HS-5 (cell line): ENCODE results near the gene NOL9.
A peak's percentile ranks its signal among the peaks of the same experiment; 100 is the strongest.
"Not testable (repeated sequence)": the region's sequence is repeated elsewhere in the genome, so short reads cannot be mapped to it uniquely, and the experiment has no call there.

Experiments
- DNase-seq: peaks from one replicate; pipeline ENCODE4 v3.0.0-alpha.2; 2012; ENCODE audit warnings: low read depth

NOL9 gene

DNA sequence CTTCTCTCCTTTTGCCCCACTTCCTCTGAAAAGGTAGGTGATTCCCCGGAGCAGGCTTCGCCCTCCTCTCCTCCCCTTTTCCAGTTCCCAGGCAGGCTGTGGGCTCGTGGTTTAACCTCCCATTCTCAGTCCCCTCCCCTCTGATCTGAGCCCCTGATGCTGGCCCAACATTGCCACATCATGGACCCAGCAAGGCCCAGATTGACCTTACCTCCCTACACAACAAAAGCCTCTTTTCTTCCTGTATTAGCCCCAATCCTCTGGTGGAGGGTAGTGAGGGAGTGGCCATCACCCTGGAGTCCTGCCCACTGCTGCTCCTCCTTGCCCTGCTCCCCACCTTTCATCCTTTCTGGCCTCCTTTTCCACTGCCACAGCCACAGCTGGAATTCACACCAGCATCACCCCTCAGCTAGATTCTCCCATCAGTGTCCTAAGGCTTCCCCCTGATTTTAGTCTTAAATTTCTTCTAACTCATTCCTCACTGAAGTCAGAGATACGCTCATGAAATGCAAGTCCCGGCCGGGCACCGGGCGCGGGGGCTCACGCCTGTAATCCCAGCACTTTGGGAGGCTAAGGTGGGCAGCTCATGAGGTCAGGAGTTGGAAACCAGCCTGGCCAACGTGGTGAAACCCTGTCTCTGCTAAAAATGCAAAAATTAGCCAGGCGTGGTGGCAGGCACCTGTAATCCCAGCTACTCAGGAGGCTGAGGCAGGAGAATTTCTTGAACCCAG, 18.5 kb upstream of the NOL9 start:
- DNase-seq, result no peak

GRCh38 chr1:6570987-6571386, 16.7 kb upstream of the NOL9 start:
- DNase-seq, result no peak

DNA sequence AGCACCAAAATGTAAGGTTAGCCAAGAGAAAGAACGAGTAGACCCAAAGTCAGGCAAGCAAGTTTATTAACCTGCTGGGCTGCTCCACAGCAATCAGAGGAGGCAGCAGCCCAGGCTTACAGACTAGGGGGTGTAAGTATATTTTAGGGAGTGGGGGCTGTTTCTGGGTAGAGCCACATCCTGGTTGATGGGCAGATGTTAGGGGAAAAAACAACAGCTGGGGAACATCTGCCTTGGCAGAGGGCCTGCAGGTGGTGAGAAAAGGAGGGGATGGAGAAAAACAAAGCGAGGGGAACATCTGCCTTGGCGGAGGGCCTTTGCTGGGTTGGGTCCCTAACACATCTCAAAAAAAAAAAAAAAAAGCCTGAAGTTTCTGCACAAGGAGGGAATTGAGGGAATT, 15.8 kb upstream of the NOL9 start:
- no peak for DNase-seq

GRCh38 chr1:6569033-6569432, 14.7 kb upstream of the NOL9 start:
- no peak for DNase-seq

DNA sequence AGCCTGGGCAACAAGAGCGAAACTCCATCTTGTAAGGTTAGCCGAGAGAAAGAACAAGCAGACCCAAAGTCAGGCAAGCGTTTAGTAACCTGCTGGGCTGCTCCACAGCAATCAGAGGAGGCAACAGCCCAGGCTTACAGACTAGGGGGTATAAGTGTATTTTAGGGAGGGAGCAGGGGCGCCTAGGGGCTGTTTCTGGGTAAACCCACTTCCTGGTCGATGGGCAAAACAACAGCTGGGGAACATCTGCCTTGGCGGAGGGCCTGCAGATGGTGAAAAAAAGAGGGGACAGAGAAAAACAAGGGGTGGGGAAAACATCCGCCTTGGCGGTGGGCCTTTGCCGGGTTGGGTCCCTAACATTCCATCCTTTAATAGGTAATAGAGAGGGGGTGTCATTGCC, 6.0 kb upstream of the NOL9 start:
- no peak for DNase-seq

- not testable (repeated sequence) for DNase-seq
Measured at GRCh38 chr1:6559161-6559560, 4.8 kb upstream of the NOL9 start.

DNA sequence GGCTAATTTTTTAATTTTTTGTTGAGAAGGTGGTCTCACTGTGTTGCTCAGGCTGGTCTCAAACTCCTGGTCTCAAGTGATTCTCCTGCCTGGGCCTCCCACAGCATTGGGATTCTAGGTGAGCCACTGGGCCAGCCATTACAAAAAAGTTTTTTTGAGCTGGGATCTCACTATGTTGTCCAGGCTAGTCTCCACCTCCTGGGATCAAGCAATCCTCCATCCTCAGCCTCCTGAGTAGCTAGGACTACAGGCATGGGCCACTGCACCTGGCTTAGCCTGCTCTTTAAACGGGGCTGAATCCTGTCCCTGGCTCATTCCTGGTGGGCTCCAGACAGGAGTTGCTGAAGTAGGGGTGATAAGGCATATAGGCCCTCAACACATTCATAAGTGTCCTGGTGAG, 3.3 kb upstream of the NOL9 start:
- DNase-seq, result no peak

DNA sequence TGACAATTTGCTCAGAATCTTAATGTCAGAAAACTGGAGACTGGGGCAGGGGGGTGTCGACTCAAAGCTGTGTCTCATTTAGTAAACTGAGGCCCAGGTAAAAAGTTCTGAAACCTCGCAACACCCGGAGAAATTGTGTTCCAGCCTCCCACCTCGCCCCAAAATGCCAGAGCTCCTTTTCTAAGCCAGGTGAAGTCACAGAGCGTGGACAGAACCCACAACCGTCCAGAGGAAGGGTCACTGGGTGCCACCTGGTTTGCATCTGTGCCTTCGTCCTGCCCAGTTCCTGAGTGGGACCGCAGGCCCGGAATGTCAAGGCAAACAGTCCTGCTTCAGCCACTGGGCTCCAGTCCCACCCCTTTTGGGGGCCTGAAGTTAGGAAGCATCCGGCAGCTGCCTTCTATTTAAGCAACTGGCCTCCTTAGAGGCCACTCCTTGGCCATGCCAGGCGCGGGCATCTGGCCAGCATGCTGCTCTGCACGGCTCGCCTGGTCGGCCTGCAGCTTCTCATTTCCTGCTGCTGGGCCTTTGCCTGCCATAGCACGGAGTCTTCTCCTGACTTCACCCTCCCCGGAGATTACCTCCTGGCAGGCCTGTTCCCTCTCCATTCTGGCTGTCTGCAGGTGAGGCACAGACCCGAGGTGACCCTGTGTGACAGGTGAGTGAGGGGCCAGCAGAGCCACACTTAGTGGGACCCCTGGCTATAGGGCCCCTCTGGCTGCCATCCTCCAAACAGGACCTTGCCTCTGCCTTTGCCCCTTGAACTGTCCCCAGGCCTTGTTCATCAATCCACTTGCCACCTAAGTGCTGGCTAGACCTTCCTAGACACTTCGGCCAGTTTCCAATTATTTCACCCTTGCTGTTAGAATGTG, 830 bp upstream of the NOL9 start, which contains the start of gene TAS1R1:
TAS1R1 (plus strand) TSS at position 401 of the 872 bp plus-strand sequence; CDS start at position 468, 67 bp downstream.
- no peak for DNase-seq

GRCh38 chr1:6547301-6547700, 7.0 kb downstream of the NOL9 start:
- DNase-seq, result no peak

DNA sequence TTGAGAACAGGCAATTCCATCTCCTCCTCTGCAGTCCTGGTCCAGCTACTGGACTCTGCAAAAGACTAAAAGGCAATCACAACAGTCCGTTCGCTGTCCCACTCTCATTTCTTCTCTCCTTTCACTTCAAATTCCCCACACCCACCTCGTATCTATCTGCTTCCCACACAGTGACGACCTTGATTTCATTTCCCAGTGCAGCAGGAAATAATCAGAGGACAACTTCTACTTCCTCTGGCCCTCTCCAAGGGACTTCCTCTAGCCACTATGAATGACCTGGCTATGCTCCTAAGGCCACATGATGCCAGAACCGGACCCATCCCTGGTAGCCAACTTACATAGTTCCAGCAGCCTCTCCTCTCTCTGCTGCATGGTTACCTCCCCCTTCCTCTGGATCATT, 8.0 kb downstream of the NOL9 start:
- DNase-seq, result no peak

DNA sequence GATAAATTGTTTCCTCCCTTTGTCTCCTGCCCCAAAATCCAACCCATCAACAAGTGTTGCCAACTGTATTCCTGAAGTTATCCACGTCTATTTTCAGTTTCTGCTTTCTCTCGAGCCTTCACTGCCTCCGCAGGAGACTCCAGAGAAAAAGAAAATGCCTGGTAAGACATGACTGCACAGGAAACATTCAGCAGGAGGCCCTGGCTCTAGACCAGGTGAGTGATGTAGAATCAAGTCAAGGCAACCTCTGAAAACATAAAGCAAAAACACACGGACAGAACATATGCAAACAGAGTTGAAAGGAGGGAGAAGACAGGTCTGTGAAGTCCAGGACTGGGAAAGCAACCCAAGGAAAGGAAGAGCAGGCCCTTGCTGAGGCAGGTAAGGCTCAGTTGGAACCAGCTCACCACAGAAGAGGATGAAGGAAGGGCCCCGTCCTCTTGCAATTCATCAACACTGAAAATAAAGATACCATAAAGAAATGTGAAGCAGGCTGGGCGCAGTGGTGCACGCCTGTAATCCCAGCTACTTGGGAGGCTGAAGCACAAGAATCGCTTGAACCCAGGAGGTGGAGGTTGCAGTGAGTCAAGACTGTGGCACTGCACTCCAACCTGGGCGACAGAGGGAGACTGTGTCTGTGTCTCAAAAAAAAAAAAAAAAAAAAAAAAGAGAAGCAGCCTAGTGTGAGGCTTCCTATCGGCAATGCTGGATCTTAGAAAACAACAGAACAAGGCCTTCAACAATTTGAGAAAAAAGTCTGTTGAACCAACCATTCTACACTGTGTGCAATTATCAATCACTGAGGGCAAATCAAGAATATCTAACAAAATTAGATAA, 8.8 kb downstream of the NOL9 start:
- no peak for DNase-seq

DNA sequence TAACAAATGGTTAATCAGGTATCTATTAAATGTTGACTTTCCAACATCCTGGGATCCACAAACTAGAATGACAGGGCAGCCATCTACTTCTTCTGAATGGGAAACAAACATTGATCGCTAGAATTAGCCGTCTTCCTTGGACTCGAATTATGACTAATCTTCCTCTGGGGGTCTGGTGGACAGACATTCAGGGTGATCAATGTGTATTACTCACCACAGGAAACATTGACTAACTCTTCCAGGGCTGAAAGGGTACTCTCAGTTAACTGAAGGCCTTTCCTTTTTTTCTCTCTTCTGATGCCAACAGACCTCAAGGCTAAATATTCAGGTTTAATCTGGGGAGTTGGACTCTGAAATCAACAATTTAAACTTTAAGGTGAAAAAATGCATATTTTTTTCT, 9.5 kb downstream of the NOL9 start:
- DNase-seq, result peak; percentile 76

DNA sequence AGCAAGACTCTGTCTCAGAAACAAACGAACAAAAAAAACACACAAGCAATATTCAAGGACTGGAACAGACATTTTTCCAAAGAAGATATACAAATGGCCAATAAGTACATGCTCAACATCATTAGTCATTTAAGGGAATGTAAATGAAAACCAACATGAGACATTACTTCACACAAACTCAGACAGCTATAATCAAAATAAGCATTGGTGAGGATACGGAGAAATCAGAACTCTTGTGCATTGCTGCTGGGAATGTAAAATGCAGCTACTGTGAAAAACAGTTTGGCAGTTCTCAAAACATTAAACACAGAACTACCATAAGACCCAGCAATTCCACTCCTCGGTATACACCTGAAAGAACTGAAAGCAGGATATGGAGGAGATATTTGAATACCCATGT, 15.4 kb downstream of the NOL9 start:
- DNase-seq, result no peak

DNA sequence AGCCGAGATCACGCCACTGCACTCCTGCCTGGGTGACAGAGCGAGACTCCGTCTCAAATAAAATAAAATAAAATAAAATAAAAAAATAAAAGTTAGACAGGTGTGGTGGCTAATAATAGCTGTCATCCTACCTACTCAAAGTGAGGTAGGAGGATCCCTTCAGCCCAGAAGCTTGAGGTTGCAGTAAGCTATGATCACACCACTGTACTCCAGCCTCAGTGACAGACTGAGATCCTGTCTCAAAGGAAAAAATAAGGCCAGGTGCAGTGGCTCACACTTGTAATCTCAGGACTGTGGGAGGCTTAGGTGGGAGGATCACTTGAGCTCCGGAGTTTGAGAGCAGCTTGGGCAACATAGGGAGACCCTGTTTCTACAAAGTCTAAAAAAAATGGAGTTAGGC, 18.0 kb downstream of the NOL9 start:
- DNase-seq, result no peak

- no peak for DNase-seq
Measured at GRCh38 chr1:6535214-6535613, 19.1 kb downstream of the NOL9 start.

GRCh38 chr1:6534248-6534822, 20.0 kb downstream of the NOL9 start:
- no peak for DNase-seq

GRCh38 chr1:6531996-6532395, 22.3 kb downstream of the NOL9 start:
- DNase-seq, result no peak

DNA sequence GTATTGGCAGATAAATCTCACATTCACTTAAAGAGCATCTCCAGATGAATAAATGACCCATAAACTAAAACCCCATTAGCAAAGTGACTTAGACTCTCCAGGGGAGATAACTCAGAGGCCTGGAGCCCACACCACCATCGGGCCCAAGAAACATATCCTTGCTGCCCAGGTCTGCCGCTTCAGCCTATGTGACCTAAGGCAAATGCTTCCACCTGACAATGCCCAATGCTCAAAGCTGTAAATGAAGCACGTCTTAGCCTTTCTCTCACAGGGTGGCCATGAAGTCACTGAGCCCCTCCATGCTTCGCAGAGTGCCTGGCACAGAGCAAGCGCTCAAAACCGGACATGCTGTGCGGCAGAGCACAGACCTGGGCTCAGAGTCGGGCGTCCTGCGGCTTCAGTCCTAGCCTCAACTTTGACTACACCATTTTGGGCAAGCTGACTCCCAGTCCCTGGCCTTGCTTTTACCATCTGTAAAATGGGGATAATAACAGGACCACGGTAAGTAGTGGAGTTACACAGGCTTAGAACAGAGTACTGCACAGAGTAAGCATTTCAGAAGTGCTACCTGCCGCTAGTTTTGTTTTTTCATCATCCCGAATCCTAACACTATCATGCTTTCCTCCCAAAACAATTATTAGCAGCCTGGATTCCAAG, 23.7 kb downstream of the NOL9 start:
- no peak for DNase-seq

GRCh38 chr1:6528492-6528891, 25.8 kb downstream of the NOL9 start:
- no peak for DNase-seq

DNA sequence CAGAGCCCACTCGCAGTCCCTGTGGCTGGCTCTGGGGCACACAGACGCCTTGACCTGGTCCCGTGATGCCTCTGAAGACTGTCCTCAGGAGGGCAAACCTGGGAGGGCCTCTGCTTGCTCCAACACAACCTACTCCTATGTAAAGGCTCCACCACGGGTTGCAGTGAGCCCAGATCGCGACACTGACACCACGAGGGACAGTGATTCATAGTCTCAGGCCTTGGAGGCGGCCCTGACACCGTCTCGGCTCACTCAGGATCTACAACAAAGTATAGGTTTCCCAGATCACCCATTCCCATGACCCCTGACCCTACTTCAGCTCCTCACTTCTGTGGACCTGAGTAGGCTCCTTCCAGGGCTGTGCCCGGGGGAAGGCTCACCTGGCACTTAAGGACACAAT, 28.0 kb downstream of the NOL9 start:
- DNase-seq, result no peak

DNA sequence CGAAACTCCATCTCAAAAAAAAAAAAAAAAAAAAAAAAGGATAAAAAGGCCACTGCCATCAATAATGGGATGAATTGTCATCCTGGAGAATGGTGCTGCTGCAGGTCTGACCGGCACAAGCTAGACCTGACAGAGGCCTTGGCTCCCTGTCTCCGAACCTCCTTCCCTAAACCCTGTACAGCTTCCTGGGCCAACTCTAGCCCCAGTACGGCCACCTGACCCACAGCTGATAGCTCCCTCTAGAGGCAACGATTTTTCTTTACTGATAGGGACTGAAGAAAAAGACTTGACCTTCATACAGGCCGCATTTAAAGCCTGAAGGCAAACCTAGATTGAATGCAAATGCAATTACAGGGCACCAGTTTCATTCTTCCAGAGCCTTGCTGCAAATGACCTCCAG, 30.7 kb downstream of the NOL9 start:
- no peak for DNase-seq

GRCh38 chr1:6521536-6521935, 32.8 kb downstream of the NOL9 start:
- DNase-seq, result no peak
